Hindlimb muscle (tissue), 1 donor: ENCODE results near the gene FOXO3. TPM values are rescaled to one million over a fixed set of nuclear protein-coding genes. Genes with fewer than 3 reads are reported as not detected.
"Not testable (repeated sequence)": the region's sequence is repeated elsewhere in the genome, so short reads cannot be mapped to it uniquely, and the experiment has no call there.

ENCODE experiments used
- DNase-seq: peaks from one replicate; pipeline ENCODE4 v3.0.0-alpha.2; 2013
- polyA plus RNA-seq: library from polyadenylated mRNA; unstranded; fragments of 120-200 nt; gene quantifications from one replicate; pipeline ENCODE4 v1.2.1, GENCODE V29; 2013; ENCODE audit not compliant: insufficient read length

FOXO3 gene
- polyA plus RNA-seq, 1 donor = 35.1 TPM

DNA sequence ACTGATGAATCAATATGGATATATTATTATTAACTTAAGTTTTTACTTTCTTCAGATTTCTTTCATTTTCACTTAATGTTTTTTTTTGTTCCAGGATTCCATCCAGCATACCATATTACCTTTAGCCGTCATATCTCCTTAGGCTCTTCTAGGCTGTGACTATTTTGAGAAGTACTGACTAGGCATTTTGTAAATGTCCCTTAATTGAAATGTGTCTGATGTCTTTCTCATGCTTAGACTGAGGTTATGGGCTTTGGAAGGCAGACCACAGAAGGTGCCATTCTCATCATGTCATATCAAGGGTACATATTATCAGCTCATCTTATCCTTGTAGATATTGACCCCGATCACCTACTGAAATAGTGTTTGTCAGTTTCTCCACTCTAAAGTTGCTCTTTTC, 101.3 kb downstream of the FOXO3 start:
- no peak for DNase-seq

DNA sequence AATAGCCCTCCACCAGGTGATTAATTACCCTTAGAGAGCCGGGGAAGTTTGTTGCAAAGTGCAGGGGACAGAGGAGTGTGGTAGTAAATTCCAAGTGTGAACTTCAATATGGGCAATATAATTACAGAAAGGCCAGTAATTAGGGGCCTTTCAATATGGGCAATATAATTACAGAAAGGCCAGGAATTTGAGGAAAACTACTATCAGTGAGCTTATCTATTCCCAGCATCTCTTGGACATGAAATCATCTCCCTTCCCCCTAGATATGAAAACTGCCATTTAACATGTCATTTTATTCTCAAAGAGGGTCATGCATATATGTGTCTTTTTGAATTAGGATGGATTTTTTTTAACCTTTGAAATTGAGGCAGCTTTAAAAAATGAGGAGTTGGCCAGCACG, 102.0 kb downstream of the FOXO3 start:
- DNase-seq = no peak

DNA sequence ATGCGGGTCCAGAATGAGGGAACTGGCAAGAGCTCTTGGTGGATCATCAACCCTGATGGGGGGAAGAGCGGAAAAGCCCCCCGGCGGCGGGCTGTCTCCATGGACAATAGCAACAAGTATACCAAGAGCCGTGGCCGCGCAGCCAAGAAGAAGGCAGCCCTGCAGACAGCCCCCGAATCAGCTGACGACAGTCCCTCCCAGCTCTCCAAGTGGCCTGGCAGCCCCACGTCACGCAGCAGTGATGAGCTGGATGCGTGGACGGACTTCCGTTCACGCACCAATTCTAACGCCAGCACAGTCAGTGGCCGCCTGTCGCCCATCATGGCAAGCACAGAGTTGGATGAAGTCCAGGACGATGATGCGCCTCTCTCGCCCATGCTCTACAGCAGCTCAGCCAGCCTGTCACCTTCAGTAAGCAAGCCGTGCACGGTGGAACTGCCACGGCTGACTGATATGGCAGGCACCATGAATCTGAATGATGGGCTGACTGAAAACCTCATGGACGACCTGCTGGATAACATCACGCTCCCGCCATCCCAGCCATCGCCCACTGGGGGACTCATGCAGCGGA, 102.9 kb downstream of the FOXO3 start:
- not testable (repeated sequence) for DNase-seq

DNA sequence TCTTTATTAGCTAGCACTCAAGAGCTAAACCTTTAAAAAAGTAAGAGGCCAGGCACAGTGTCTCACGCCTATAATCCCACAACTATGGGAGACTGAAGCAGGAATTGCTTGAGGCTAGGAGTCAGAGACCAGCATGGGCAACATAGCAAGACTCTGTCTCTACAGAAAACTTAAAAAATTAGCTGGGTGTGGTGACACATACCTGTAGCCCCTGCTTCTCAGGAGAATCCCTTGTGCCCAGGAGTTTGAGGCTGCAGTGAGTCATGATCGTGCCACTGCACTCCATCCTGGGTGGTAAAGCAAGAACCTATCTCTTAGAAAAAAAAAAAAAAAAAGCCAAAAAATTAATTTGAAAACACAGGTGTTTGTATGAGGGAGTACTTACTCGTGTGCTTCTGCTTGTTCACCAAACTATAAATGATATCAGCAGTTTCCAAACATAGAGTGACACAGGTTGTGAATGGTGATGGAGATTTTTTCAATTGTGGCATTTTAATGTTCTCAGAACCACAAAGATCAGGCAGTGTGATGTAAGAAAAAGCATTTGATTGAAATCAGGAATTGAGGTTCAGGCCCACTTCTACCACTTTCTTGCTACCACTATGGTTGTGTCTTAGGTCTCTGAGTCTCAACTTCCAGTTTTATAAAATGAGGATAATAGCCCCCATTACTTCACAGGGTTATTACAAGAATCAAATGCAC, 104.9 kb downstream of the FOXO3 start:
- no peak for DNase-seq

DNA sequence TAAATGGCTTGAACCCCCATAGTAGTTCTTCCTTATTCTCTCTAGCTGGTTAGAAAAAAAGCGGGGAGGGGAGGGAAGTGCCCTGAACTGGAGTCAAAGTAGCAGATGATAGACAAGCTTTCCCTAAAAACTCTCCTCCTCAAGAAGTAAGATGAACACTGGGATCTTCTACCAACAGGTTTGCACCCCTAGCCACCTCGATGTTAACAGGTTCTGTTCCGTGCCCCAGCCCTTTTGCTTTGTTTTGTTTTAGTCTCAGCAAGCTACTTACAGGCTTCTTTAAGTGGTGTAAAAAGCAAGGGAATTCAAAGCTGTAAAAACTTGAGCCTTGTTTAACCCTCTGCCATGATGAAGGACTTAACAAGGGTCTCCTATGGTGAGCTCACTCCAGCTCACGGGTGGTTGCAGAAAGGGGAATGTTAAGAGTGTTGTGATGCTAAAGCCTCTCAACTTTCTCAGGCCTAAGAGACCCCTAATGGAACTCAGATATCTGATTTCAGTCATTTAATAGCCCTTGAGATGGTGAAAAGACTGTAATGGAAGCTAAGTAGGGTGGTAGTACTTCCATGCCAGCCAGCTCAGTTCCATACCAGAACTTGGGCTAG, 106.0 kb downstream of the FOXO3 start:
- DNase-seq = no peak

DNA sequence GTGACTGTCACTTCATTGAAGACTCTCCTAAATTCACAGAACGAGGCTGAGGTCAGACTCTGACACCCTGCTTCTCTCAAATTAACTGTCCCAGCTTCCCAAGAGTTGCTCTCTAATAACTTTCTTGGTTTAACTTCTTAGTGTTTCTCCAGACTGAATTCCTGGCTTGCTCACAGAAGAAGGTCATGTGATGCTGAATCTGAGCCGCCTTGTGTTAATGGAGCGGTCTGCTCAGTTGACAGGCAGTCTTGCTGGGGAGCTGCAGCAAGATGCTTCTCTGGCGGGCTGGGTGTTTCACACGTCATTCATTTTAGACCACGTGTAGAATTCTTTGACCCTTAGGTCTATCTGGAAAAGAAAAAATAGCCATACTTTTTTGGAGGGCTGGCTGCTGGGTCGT, 107.3 kb downstream of the FOXO3 start:
- DNase-seq = no peak

DNA sequence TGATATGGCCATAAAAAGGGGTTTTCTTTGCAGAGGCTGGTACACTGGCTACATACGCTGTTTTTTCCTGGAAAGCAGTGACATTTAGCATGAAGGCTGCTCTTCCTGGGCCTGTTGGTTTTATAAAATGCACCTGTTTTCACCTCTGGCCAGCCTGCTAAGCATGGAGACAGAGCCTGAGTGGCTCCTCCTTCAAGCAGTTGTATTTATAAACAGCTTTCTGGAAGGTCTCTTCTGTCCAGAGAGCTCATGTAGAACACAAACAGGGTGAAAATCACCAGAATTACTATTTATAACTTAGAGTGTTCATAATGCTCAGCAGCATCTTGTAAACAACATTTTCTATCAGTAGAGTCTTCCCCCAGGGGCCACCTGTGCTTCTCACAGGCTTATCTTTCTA, 109.0 kb downstream of the FOXO3 start:
- DNase-seq = no peak

DNA sequence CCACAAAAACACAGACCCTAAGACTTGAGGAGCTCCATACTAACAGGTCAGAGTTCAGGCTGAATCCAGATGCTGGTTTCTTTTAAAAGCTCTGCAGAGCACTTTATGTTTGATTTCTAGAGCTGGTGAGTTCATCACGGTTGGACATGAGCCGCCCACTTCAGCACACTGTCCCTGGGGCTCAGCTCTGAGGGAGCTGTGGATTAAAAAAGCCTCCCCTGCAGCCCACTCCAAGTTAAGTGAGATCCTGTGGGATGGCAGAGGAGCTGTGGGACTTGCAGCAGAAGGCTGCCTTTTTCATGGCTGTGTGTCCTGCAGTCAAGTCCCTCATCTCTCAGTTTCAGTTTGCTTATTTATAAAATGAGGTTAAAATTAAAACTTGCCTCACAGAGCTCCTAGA, 110.5 kb downstream of the FOXO3 start:
- DNase-seq = no peak

DNA sequence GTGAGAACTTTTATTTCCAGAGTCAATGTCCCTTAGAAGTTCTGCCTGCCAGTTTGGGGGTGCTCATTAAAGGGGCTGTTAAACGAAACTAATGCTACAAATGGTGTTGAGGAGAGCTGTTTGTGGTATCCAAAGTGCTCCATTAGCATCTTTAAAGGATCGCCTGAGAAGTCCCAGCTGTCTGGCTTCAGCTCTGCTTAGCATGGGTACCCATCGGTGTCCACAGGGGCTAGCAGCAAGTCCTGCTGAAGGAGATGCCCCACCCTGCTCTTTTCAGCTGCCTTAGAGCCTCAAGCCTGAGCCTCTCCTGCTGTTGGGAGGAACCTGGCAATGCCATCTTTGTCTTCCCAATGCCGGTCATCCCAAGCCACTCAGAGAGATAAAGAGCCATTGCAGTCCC, 111.1 kb downstream of the FOXO3 start:
- DNase-seq = no peak

DNA sequence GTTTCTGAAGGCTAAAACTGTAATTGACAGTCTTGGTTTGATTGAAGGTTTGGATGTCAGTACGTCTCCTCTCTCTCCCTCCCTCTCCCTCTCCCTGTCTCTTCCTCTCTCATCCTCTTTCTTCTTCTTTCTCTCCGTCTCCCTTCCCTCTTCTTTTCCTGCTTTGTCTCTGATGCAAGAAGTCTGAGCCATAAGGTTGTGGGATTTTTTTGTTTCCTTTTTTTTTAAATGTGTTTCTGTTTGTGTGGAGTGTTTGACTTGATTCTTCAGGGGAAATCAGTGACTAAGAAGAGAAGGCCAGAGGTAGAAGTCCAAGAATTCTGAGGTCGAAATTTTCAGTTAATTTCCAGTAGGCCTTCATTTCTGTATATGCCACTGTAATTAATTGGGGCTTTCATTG, 111.9 kb downstream of the FOXO3 start:
- DNase-seq = no peak

DNA sequence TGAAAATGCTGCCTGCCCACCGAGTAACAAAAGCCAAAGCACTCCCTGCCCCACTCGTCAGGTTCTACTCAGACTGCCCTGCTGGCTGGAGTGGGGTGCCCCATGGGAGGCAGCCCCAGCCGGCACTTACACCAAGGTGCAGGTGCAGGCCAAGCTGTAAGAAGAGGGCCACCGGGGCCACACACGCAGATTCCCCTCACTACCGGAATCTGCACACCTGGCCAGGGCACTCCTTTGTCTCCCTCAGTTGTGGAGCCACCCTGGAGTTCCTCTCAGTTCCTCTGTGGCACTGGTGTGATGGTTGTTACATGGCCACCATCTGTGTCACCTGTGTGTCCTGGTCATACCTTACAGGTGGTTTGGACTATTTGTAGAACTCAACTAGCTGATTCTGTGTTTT, 112.4 kb downstream of the FOXO3 start:
- no peak for DNase-seq

DNA sequence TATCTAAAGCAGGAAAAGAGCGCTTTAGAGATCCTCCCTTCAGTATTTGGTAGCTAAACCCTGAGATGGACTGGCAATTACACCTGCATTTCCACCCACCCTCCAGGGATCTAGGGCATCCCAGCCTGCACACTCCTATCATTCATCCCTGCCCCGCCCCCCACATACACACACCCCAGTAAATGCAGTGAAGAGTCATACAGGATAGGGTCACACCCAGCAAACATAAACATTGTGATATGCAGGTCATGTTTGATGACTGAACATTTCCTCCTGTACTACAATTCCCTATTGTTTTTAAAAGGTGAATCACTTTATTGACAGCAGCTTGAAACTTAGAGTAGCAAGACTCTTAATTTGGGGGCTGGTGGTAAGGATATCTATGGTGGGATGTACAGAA, 112.9 kb downstream of the FOXO3 start:
- no peak for DNase-seq

DNA sequence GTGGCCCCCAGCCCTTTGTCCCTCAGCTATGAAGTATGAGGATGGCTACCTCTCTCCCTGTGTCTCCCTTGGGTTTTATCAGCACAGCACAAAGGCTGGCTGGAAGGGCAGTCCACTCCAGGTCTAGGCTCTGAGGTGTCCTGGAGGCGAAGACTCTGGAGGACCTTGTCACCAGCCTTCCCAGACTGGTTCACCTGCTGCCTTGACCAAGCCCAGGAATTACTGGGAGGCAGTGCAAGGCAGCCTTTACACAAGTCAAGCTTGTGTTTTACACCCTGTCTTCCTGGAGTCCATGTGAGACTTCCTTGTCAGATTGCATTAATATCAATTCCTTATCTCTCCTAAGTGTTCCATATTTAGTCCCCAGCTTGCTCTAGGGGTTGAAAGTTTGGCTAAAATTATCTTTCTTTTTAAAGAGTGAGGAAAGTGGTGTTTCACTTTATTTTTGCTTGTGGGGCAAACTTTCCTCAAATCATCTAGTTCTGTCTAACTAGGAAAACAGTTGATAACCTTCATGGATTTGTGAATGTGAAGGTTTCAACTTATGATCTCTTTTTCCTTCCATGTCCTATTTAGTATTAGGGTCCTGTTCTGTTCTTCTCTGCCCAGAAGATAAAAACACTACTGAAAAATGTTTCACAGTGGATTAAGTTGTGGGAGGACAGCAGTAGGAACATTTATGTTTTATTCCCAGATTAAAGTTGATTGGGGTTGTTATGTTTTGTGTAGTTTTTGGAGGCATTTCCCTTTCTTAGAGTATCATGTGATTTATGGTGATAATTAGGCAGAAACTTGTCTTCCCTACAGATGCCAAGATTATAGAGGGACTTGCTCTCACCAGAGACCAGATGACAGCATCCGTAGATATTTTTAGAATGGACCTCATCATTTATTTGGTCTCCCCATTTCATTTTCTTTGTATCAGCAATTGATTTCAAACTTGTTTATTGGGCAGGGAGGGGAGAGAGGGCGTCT, 114.8 kb downstream of the FOXO3 start:
- DNase-seq = no peak

DNA sequence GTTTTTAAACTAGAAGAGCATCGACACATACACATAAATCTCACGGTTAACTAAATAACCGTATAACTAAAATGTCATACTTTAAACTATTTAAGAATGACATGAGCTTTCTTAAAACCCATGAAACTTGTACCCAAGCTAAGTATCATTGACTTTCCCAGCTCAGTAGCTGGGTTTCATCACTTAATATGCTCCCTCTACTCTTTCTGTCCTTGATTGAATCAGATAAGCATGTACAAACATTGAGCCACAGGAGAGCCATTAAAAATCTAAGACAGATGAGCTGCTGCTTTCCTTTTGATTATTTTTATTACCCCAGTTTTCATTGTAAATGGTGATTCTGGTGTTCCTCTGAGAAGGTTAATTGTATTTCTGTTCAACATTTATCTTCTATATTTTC, 115.8 kb downstream of the FOXO3 start:
- DNase-seq = no peak

DNA sequence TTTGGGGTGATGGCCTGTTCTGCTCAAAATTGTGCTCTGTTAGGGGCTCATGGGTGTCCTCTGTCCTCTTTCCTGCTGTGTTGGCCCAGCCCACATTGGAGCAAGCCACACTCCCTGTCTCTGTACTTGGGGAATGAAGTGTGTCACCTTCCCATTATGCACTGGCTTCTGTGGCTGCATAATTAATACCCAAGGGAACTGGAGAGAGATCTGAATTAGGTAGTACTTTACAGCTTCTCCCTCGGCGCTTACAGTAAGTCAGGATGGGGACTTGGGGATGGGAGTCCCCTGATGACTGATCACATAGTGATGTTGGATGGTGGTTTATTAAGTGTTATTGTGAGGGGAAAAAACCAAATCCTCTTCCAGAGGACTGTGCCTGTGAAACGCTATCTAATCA, 116.6 kb downstream of the FOXO3 start:
- DNase-seq = no peak

DNA sequence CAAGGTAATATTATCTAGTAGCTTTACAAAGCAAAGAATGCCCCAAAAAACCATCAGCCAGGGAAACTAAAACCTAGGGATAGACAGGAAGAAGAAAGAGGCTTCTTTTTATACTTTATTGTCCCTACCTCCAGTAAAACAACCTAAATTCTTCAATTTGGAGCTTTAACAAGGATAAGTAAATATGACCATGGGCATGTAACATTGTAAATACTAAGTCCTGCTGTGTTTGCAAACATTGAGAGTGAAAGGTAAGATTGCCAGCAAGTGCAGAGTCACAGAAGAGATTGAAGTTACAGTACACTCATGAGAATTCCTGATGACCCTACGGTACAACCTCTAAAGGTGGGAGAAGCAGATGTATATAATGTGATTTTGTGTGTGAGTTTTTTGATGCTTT, 117.2 kb downstream of the FOXO3 start:
- DNase-seq = no peak

DNA sequence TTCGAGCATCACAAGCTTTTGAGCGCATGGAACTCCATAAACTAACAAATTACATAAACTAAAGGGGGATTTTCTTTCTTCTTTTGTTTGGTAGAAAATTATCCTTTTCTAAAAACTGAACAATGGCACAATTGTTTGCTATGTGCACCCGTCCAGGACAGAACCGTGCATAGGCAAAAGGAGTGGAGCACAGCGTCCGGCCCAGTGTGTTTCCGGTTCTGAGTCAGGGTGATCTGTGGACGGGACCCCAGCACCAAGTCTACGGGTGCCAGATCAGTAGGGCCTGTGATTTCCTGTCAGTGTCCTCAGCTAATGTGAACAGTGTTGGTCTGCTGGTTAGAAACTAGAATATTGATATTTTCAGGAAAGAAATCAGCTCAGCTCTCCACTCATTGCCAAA, 119.6 kb downstream of the FOXO3 start:
- DNase-seq = not testable (repeated sequence)

DNA sequence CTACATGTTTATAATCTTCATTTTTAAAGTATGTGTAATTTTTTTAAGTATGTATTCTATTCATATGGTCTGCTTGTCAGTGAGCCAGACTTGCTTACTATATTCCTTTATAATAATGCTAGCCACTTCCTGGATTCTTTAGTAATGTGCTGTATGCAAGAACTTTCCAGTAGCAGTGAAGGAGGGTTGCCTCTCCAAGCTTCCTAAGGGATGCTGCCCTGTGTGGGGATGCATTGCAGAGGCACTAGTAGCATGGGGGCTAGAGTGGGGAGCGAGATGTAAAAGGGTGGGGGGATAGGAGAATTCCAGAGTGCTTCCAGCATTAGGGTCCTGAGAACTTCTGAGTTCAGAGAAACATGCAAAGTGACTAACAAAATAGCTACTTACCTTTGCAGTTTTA, 121.0 kb downstream of the FOXO3 start:
- DNase-seq = not testable (repeated sequence)

DNA sequence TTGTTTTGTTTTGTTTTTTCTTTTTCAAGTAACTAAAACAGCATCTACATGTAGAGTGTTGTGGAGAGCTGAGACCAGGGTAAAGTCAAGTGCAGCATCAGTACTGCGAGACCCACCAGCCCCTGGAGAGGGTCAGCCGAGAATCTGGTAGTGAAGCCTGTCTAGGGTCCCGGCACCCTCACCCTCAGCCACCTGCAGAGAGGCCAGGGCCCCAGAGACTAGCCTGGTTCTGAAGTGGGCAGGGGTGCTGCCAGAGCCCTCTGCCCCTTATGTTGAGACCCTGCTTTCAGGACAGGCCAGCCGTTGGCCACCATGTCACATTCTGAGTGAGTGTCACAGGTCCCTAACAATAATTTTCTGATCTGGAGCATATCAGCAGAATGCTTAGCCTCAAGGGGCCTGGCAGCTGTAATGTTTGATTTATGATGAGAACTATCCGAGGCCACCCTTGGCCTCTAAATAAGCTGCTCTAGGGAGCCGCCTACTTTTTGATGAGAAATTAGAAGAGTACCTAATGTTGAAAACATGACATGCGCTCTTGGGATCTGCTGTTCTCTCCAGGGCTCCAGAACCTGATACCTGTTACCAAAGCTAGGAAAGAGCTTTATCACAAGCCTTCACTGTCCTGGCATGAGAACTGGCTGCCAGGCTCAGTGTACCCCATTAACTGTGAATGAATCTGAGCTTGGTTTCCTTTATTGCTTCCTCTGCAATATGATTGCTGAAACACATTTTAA, 121.8 kb downstream of the FOXO3 start:
- DNase-seq = not testable (repeated sequence)

DNA sequence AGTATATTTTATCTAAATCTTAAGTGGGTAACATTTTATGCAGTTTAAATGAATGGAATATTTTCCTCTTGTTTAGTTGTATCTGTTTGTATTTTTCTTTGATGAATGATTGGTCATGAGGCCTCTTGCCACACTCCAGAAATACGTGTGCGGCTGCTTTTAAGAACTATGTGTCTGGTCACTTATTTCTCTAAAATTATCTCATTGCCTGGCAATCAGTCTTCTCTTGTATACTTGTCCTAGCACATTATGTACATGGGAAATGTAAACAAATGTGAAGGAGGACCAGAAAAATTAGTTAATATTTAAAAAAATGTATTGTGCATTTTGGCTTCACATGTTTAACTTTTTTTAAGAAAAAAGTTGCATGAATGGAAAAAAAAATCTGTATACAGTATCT, 123.3 kb downstream of the FOXO3 start:
- not testable (repeated sequence) for DNase-seq

DNA sequence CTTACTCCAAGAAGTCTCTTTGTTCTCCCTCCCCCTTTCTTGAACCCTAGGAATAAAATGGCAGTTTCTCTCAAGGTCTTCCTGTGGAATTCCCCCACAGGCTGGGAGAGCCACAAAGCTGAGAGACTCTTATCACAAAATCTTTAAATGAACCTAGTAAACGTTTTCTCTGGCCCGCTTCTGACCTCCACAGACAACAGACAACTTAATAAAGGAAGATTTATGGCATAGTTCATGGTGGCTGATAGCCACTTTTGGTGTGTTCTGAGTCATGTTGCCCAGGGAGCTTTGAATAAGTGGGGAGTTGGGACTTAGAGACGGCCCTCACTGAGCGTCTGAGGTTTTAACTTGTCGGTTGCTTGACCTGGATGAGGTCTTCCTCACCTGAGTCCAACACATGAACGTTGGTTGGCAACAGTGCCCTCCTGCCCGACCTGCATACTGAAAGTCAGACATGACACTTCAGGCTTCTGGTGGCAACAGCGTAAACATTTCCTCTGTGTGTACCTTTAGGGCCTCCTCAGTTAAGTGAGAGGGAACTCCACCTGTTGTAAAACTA, 124.1 kb downstream of the FOXO3 start:
- DNase-seq = no peak

DNA sequence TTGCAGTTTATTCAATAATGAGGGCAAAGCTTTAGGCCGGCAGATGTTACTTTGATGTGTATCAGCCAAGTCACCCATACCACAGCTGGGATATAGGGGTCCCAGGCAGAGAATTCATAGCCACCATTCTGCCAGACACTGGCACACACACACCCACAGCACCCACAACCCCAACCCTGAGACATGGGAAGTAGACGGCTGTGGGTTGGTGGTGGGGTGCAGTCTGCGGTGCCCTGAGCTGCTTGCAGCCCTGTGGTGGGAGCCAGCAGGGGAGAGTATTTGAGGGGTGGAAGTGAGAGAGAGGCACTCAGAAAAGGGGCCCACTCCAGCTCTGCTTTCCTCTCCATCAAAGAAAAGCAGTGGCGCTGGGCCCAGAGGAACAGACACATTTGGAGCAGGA, 125.3 kb downstream of the FOXO3 start:
- DNase-seq = no peak
